ENCODE measurements around the gene OR8H3.
"Not testable (repeated sequence)": the region's sequence is repeated elsewhere in the genome, so short reads cannot be mapped to it uniquely, and the experiment has no call there.

OR8H3 gene

GRCh38 chr11:56122073-56122472, at the start of gene OR8H3:
Gene OR8H3, plus strand, starts transcription at chr11:56122373. Its CDS starts 0 bp downstream, at chr11:56122373.
- no peak within 1 kb of the TSS for H3K27ac ChIP-seq
- no peak within 1 kb of the TSS for H3K4me3 ChIP-seq

DNA sequence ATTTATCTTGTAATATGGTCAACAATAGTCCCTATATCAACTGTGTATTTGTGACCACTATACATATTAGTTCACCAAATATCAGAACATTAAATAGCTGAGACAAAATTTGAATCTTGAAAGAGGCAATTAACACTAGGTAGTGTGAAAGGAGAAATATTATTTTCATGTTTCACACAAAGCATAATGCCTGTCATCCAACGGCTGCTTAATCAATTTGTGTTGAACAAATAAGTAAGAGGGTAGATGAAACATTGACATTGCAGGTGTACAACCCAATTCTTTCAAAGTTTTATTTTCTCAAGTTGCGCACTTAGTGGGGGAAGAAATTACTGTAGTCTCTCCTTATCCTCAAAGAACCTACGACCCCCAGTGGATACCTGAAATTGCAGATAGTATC, 32.5 kb upstream of the OR8H3 start:
- Histone ChIP-seq H3K4me3 (no peak overlapping the region), H3K27ac (no peak overlapping the region)

- Histone ChIP-seq H3K27ac (no peak within 1 kb of the TSS), H3K4me3 (no peak within 1 kb of the TSS)
These were observed 29.2 kb upstream of the OR8H3 start, which contains the start of gene OR8I2 for GRCh38 chr11:56093008-56093407. Gene OR8I2, plus strand, starts transcription at chr11:56093308. Its CDS starts 0 bp downstream, at chr11:56093308.

- Histone ChIP-seq H3K4me3 (no peak within 1 kb of the TSS), H3K27ac (no peak within 1 kb of the TSS)
These were observed 18.9 kb upstream of the OR8H3 start, which contains the start of gene OR8H2 for GRCh38 chr11:56103210-56103737. Gene OR8H2, plus strand, starts transcription at chr11:56103687. Its CDS starts 1,356 bp downstream, at chr11:56105043.

DNA sequence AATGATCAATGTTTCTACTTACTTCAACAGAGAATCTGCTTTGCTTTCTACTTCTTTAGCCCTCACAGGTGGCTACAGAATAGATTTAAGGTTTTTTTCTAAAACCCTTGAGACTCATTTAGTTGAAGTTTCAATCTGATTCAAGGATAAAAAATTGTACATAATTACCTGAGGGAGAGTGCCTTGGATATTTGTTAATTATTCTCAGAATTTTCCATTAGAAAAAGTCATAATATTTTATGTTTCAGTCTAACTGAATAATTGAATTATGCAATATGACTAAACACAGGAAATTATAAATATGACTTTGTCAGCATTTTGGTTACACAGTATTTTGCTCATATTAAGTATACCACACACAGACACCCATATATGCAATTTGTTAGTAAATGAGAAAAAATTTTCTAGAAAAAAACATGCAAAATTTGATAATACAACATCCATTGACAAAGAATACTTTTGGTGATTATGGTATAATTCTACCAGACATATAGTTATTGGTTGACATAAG, 18.0 kb downstream of the OR8H3 start, which contains the start of gene OR8J3:
Gene OR8J3 (minus strand): TSS at position 51 of the 511 bp plus-strand sequence. CDS start 2,483 bp downstream, outside the sequence.
- no peak within 1 kb of the TSS for H3K27ac ChIP-seq

DNA sequence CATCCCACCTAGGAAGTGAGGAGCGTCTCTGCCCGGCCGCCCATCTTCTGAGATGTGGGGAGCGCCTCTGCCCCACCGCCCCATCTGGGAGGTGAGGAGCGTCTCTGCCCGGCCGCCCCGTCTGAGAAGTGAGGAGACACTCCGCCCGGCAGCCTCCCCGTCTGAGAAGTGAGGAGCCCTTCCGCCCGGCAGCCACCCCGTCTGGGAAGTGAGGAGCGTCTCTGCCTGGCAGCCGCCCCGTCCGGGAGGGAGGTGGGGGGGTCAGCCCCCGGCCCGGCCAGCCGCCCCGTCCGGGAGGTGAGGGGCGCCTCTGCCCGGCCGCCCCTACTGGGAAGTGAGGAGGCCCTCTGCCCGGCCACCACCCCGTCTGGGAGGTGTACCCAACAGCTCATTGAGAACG, 21.5 kb downstream of the OR8H3 start:
- H3K27ac ChIP-seq, H3K4me3 ChIP-seq: not testable (repeated sequence)

More for the DNA sequence above, 18.0 kb downstream of the OR8H3 start, which contains the start of gene OR8J3:
- no peak within 1 kb of the TSS for H3K4me3 ChIP-seq

- H3K4me3 ChIP-seq = no peak overlapping the region
- no peak overlapping the region for H3K27ac ChIP-seq
These were observed 29.2 kb downstream of the OR8H3 start for GRCh38 chr11:56151376-56151775.

DNA sequence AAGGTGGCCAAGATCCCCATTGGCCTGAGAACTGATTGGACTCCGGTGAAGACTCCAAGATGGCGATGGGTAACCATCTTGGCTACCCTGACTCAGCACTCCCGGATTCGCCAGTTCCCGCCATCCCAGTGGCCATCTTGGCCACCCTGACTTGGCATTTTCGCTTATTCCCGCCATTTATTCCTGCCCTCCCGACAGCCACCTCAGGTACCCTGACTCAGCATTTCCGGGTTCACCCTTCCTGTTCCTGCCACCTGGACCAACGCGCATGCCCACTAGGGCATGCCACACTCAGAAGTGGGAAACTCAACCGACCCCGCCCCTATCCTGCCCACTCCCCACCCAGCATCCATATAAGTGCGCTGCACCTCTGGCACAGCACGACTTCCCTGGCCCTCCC, 30.2 kb downstream of the OR8H3 start:
- Histone ChIP-seq H3K4me3 (no peak overlapping the region), H3K27ac (no peak overlapping the region)

DNA sequence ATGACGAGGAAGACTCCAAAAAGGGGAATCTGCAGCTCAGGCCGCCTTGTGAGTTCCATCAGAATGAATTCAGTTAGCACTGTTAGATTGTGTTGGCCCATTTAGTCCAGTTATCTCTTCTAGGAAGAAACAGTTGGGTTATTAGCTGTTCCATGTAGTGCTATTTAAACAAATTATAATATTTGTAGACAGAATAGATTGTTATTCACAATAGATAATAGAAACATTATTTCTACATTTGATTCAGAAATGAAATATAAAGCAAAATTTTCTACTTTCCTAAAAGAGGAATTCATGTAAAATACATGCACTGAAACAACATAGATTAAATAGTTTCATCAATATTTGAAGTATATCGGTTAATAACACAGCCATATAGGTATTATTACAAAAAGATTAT, 38.0 kb downstream of the OR8H3 start, which contains the start of gene OR8K5:
Gene OR8K5 (minus strand): TSS at position 101 of the 400 bp plus-strand sequence. CDS start 0 bp downstream, at position 101.
- H3K27ac ChIP-seq = no peak within 1 kb of the TSS
- H3K4me3 ChIP-seq = no peak within 1 kb of the TSS

- no peak overlapping the region for H3K4me3 ChIP-seq
- H3K27ac ChIP-seq = no peak overlapping the region
These were observed 41.6 kb downstream of the OR8H3 start for GRCh38 chr11:56163804-56164203.

DNA sequence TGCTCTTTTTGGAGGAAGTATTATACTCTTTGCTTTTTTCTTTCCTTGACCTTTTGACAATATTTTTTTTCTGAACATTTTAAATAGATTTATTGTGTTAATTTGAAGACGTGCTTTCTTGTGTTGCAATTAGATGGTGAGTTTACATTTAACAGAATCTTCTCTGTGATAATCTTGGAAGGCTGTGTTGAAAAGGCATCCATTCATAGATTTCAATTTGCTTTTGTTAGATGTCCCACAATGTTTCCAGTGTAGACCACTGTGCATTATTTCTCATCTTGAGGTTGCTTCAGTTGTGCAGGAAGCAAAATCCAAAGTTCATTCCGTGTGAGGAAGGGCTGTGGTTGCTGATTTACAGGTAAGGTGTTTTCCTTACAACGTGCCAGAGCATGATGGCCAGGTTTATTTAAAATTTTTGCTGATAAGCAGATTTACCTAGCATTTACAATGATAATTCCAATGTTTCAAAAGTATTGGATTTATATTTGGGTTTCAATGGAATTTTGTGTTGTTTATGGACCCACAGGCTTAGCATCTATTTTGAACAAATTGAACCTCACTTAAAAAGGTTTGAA, 50.2 kb downstream of the OR8H3 start:
- H3K27ac ChIP-seq = no peak overlapping the region

More for the DNA sequence above, 50.2 kb downstream of the OR8H3 start:
- H3K4me3 ChIP-seq = no peak overlapping the region

Measured in skin epidermis (tissue), 12 donors.